ENCODE results near the gene MTA2.

DNA sequence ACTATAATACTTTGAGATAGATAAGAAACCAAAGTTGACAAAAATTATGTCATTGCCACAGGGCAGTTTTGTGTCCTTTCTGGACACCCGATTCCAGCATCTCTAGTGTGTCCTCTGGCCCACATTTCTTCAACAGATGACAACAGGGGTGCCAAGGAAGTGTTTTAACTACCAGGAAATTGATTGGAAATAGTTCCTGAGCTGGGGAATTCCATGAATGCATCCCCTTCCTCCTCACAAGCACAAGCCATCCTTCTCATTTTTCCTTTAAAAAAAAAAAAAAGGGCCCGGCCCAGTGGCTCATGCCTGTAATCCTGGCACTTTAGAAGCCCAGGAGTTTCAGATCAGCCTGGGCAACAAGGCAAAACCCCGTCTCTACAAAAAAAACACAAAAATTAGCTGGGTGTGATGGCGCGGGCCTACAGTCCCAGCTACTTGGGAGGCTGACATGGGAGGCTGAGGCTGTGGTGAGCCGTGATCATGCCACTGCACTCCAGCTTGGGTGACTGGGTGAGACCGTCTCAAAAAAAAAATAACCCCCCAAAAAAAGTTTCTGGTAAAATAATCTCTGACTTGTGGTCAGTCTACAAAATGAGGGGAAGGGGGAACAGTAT, 20.9 kb upstream of the MTA2 start:
- TF ChIP-seq GLIS3 (CRISPR knock-in tag; IDR thresholded peaks at IDR 0.05), result no peak
- no peak for TF ChIP-seq ZNF565 (CRISPR knock-in tag; conservative IDR thresholded peaks at IDR 0.05; ENCODE audit: low read depth)
- TF ChIP-seq ARNTL (CRISPR knock-in tag; IDR thresholded peaks at IDR 0.05; ENCODE audit: borderline replicate concordance, low read depth), result no peak
- TF ChIP-seq RARB (CRISPR knock-in tag; IDR thresholded peaks at IDR 0.05), result no peak
- TF ChIP-seq POU6F1 (CRISPR knock-in tag; IDR thresholded peaks at IDR 0.05; ENCODE audit: borderline replicate concordance, low read depth), result no peak

Measured in SK-N-SH treated with all-trans-retinoic acid at 6 μM for 48 hours (cell line).